Esophagus muscularis mucosa (tissue), 4 donors: ENCODE data around the gene PCDHB14. TPM values are rescaled to one million over a fixed set of nuclear protein-coding genes. Genes with fewer than 3 reads are reported as not detected.
A peak's percentile ranks its signal among the peaks of the same experiment; 100 is the strongest.
"Not testable (repeated sequence)": the region's sequence is repeated elsewhere in the genome, so short reads cannot be mapped to it uniquely, and the experiment has no call there.

Source experiments
- DNase-seq: peaks from one replicate; pipeline ENCODE4 v3.0.0-alpha.2; 2017; ENCODE audit errors: extremely low spot score
- H3K27ac ChIP-seq, 4 donors: fragments of 200-600 bp; sonication (generic); replicated peaks in 1 of 4; 1 replicate in 3 of 4; 2 replicates in 1 of 4; pipeline ENCODE4 v1.5.1; 2016 to 2019; ENCODE audit warnings: mild to moderate bottlenecking in 1 of 4
- H3K27me3 ChIP-seq, 4 donors: fragments of 200-600 bp; sonication (generic); one replicate each; pipeline versions ENCODE4 v1.5.1 to v1.6.0; 2016 to 2019
- H3K36me3 ChIP-seq, 4 donors: fragments of 200-600 bp; sonication (generic); one replicate each; pipeline ENCODE4 v1.5.1; 2016 to 2019
- H3K4me1 ChIP-seq, 4 donors: fragments of 200-600 bp; sonication (generic); one replicate each; pipeline ENCODE4 v1.5.1; 2016 to 2019
- H3K4me3 ChIP-seq, 4 donors: fragments of 200-600 bp; sonication (generic); 1 replicate in 2 of 4; 2 replicates in 2 of 4; pipeline ENCODE4 v1.5.1; 2016 to 2019; ENCODE audit warnings: mild to moderate bottlenecking in 4 of 4, moderate library complexity in 1 of 4
- H3K9me3 ChIP-seq, 4 donors: fragments of 200-600 bp; sonication (generic); 1 replicate in 3 of 4; 2 replicates in 1 of 4; pipeline ENCODE4 v1.5.1; 2016 to 2019
- CTCF ChIP-seq, 3 experiments: fragments of 200-600 bp in 2 of 3; fragments of 450-650 bp in 1 of 3; sonication (generic) in 2 of 3; IDR thresholded peaks; one replicate each; pipeline ENCODE4 v1.5.1; 2017 to 2019; ENCODE audit warnings: antibody characterized with exemption in 3 of 3, mild to moderate bottlenecking in 2 of 3, moderate library complexity in 1 of 3
- EP300 ChIP-seq: sonication (generic); formaldehyde crosslinking; IDR thresholded peaks from one replicate; pipeline ENCODE4 v1.6.1; 2017; ENCODE audit warnings: antibody characterized with exemption
- POLR2A ChIP-seq: fragments of 450-650 bp; IDR thresholded peaks from one replicate; pipeline ENCODE4 v1.6.1; 2017; ENCODE audit warnings: antibody characterized with exemption, moderate library complexity, mild to moderate bottlenecking, low read depth
- POLR2AphosphoS5 ChIP-seq, 2 donors: sonication (generic); formaldehyde crosslinking; IDR thresholded peaks; one replicate each; pipeline ENCODE4 v1.6.1; 2017; ENCODE audit warnings: antibody characterized with exemption in 2 of 2
- WGBS: methylation state at CpG from one replicate; pipeline ENCODE4 v1.1.5; 2018; 5-methylcytosine and 5-hydroxymethylcytosine counted together
- intact Hi-C: fragments of 100-400 bp; cut with DNase I; formaldehyde crosslinking; loops from one replicate; pipeline ENCODE4 v1.15.1; 2023
- total RNA-seq, 4 donors: library from RNA; depleted of rRNA; stranded (reverse); fragments of >200 nt; gene quantifications; one replicate each; pipeline versions ENCODE4 v1.1.0 to v1.2.1, GENCODE V29; 2016

Gene PCDHB14
- total RNA-seq, 4 donors from 2014 or later: 6.8 to 9.9 (median 8.3) TPM

GRCh38 chr5:141234109-141234667 is 11.0 kb downstream of the PCDHB14 start:
- intact Hi-C loops: no loop called here
- Histone ChIP-seq H3K9me3 (peaks cover 3 to 94% (median 83%) of the 10 kb centered on the region in 4 donors), H3K4me1 (no peaks in the 10 kb centered on the region), H3K27me3 (peaks cover 0 to 8% (median 0%) of the 10 kb centered on the region in 4 donors), H3K4me3 (peak overlapping the region; percentile 24 to 37 (median 34)), H3K27ac (no peak overlapping the region), H3K36me3 (peaks cover 0 to 5% (median 0%) of the 10 kb centered on the region in 4 donors)
- TF ChIP-seq EP300 (no peak), CTCF (IDR thresholded peaks at IDR 0.05) (peak in 1 of 3 experiments; percentile 25), POLR2AphosphoS5 (IDR thresholded peaks at IDR 0.05) (no peak), POLR2A (no peak)
- DNase-seq: no peak
- 8% methylated on average over 15 of the region's 15 CpGs for WGBS

GRCh38 chr5:141235922-141236321 is 12.8 kb downstream of the PCDHB14 start:
- 18% methylated on average over 18 of the region's 40 CpGs for WGBS
- DNase-seq, intact Hi-C loops, H3K27ac ChIP-seq, H3K4me1 ChIP-seq, H3K4me3 ChIP-seq, H3K36me3 ChIP-seq, H3K27me3 ChIP-seq: not testable (repeated sequence)
- peaks cover 3 to 100% (median 93%) of the 10 kb centered on the region in 4 donors for H3K9me3 ChIP-seq

DNA sequence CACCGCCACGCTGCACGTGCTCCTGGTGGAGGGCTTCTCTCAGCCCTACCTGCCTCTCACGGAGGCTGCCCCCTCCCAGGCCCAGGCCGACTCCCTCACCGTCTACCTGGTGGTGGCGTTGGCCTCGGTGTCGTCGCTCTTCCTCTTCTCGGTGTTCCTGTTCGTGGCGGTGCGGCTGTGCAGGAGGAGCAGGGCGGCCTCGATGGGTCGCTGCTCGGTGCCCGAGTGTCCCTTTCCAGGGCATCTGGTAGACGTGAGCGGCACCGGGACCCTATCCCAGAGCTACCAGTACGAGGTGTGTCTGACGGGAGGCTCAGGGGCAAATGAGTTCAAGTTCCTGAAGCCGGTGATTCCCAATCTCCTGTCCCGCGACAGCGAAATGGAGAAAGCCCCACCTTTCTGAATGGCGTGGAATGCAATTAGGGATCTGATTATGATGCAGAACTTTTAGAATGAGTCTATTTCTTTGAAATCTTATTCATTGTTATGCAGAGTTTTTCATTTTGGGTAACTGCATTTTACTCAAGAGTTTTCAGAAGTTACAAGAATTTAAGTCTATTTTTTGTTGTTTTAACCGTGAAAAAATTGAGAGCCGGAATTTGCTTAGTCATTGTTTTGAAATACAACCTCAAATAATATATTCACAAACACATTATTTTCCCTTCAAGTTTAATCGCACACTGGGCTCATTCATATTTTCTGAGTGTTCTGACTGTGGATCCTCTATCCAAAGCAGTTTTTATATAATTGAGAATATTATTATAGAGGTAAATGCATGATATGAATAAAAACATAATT is 13.6 kb downstream of the PCDHB14 start:
- DNase-seq: no peak
- no peak overlapping the region for H3K4me3 ChIP-seq
- WGBS: 23% methylated on average over 19 of the region's 32 CpGs
- intact Hi-C loops: no loop called here
- no peaks in the 10 kb centered on the region for H3K4me1 ChIP-seq
- TF ChIP-seq EP300 (no peak), CTCF (IDR thresholded peaks at IDR 0.05) (no peak), POLR2AphosphoS5 (IDR thresholded peaks at IDR 0.05) (no peak), POLR2A (no peak)
- peaks cover 0 to 16% (median 0%) of the 10 kb centered on the region in 4 donors for H3K27me3 ChIP-seq
- peaks cover 10 to 100% (median 94%) of the 10 kb centered on the region in 4 donors for H3K9me3 ChIP-seq
- H3K36me3 ChIP-seq: peaks cover 0 to 5% (median 0%) of the 10 kb centered on the region in 4 donors
- no peak overlapping the region for H3K27ac ChIP-seq

- no peak overlapping the region for H3K4me3 ChIP-seq
- H3K9me3 ChIP-seq: peaks cover 12 to 100% (median 97%) of the 10 kb centered on the region in 4 donors
- WGBS: 11% methylated on average over 10 of the region's 43 CpGs
- H3K27me3 ChIP-seq: peaks cover 0 to 12% (median 0%) of the 10 kb centered on the region in 4 donors
- H3K36me3 ChIP-seq: peaks cover 0 to 2% (median 0%) of the 10 kb centered on the region in 4 donors
- DNase-seq: no peak
- no peak overlapping the region for H3K27ac ChIP-seq
- no peaks in the 10 kb centered on the region for H3K4me1 ChIP-seq
- no peak for TF ChIP-seq CTCF (IDR thresholded peaks at IDR 0.05)
- no peak for TF ChIP-seq POLR2AphosphoS5 (IDR thresholded peaks at IDR 0.05)
- TF ChIP-seq POLR2A: no peak
- no peak for TF ChIP-seq EP300
- intact Hi-C loops: loop anchor here (10.0 kb wide), 1 partner anchor 323 kb away; no protein-coding TSS in a partner anchor
These were observed 18.4 kb downstream of the PCDHB14 start for GRCh38 chr5:141241496-141241895.

DNA sequence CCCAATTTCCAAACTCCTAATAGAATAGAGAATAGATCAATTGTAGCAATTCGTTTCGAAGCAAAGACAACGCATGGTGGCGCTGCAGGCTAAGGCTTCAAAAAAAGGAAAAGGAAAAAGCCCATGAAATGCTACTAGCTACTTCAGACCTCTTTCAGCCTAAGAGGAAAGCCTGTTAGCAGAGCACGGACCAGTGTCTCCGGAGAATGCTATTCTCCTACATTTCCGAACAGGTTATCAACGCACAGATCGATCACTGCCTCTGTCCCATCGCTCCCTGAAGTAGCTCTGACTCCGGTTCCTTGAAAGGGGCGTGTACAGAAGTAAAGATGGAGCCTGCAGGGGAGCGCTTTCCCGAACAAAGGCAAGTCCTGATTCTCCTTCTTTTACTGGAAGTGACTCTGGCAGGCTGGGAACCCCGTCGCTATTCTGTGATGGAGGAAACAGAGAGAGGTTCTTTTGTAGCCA is 22.1 kb downstream of the PCDHB14 start, which contains the start of gene PCDHB15:
PCDHB15 (plus strand) TSS at position 146 of the 468 bp plus-strand sequence; CDS start at position 330, 184 bp downstream.
- TF ChIP-seq CTCF (IDR thresholded peaks at IDR 0.05): peak; percentile 11 to 26 (median 23)
- no peak for TF ChIP-seq POLR2A
- no peak for TF ChIP-seq EP300
- no peak for TF ChIP-seq POLR2AphosphoS5 (IDR thresholded peaks at IDR 0.05)
- Histone ChIP-seq H3K9me3 (peaks cover 21 to 100% (median 96%) of the 10 kb centered on the region in 4 donors), H3K27me3 (peaks cover 0 to 12% (median 0%) of the 10 kb centered on the region in 4 donors), H3K27ac (no peak within 1 kb of the TSS), H3K36me3 (peaks cover 0 to 13% (median 5%) of the 10 kb centered on the region in 4 donors), H3K4me3 (peak within 1 kb of the TSS; percentile 31 to 49 (median 36)), H3K4me1 (no peaks in the 10 kb centered on the region)
- DNase-seq: no peak
- intact Hi-C loops: loop anchor here (10.0 kb wide), 1 partner anchor 320 kb away; no protein-coding TSS in a partner anchor
- WGBS: 11% methylated on average over 15 of the region's 16 CpGs

GRCh38 chr5:141246971-141247370 is 23.8 kb downstream of the PCDHB14 start:
- not testable (repeated sequence) for H3K4me1 ChIP-seq, DNase-seq, H3K27ac ChIP-seq, H3K4me3 ChIP-seq, H3K27me3 ChIP-seq
- intact Hi-C loops: loop anchor here (10.0 kb wide), 1 partner anchor 318 kb away; no protein-coding TSS in a partner anchor
- 63% methylated on average over 7 of the region's 42 CpGs for WGBS
- peaks cover 12 to 100% (median 96%) of the 10 kb centered on the region in 4 donors for H3K9me3 ChIP-seq
- peaks cover 0 to 13% (median 5%) of the 10 kb centered on the region in 4 donors for H3K36me3 ChIP-seq

- intact Hi-C loops: loop anchor here (10.0 kb wide), 1 partner anchor 317 kb away; no protein-coding TSS in a partner anchor
- 46% methylated on average over 9 of the region's 34 CpGs for WGBS
- H3K27me3 ChIP-seq, DNase-seq, H3K4me3 ChIP-seq, H3K27ac ChIP-seq, H3K4me1 ChIP-seq: not testable (repeated sequence)
- Histone ChIP-seq H3K9me3 (peaks cover 9 to 100% (median 96%) of the 10 kb centered on the region in 4 donors), H3K36me3 (peaks cover 0 to 13% (median 5%) of the 10 kb centered on the region in 4 donors)
These were observed 24.3 kb downstream of the PCDHB14 start for GRCh38 chr5:141247434-141247833.
